Measurements from ENCODE around the gene SPECC1.
"Not testable (repeated sequence)": the region's sequence is repeated elsewhere in the genome, so short reads cannot be mapped to it uniquely, and the experiment has no call there.

Gene SPECC1

GRCh38 chr17:20236578-20237227, 227.5 kb downstream of the SPECC1 start:
- Histone ChIP-seq H3K36me3 (ENCODE audit: control insufficient read depth, low read length) (no peaks in the 10 kb centered on the region), H3K4me2 (ENCODE audit: low read length) (no peak overlapping the region), H3K27ac (ENCODE audit: low read depth, low read length) (no peak overlapping the region), H4K20me1 (ENCODE audit: control insufficient read depth, insufficient read depth, low read depth, low read length) (no peaks in the 10 kb centered on the region), H3K79me2 (ENCODE audit: control insufficient read depth, low read length) (no peaks in the 10 kb centered on the region), H3K4me3 (ENCODE audit: low read length) (no peak overlapping the region), H3K4me1 (ENCODE audit: control insufficient read depth, low read length) (no peaks in the 10 kb centered on the region), H3K27me3 (ENCODE audit: control insufficient read depth, low read length) (no peaks in the 10 kb centered on the region), H3K9me3 (ENCODE audit: control insufficient read depth, insufficient read depth, low read length) (no peaks in the 10 kb centered on the region), H3K9me2 (replicated peaks; ENCODE audit: control insufficient read depth, low read length) (no peaks in the 10 kb centered on the region), H3F3A (ENCODE audit: control insufficient read depth, insufficient read depth) (no peaks in the 10 kb centered on the region)
- TF ChIP-seq CTCF (IDR thresholded peaks at IDR 0.05; ENCODE audit: low read depth, low read length, poor library complexity, severe bottlenecking): no peak
- no peak for TF ChIP-seq EZH2phosphoT487 (IDR thresholded peaks at IDR 0.05; ENCODE audit: borderline replicate concordance, low read length)

- H3K36me3 ChIP-seq (ENCODE audit: control insufficient read depth, low read length); H3K79me2 ChIP-seq (ENCODE audit: control insufficient read depth, low read length): not testable (repeated sequence)
Observed at GRCh38 chr17:20239776-20240175, 230.6 kb downstream of the SPECC1 start.

DNA sequence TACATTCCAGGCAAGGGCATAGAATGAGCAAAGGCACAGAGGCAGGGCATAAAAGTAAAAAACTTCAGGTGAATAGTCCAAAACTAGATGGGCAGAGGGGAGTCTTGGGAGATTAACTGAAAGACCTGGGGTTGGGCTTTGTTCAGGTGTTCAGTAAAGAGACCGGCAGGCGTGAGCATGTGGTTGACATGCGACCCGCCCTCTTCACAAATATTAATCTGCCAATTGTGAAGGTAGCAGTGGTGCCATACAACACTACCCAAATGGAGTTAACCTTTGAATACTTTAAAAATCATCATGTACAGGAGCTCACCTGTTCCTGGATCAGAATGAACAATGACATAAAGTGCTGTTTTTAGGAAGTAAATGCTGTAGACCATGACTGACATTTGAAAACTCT, 232.7 kb downstream of the SPECC1 start:
- Histone ChIP-seq H3K4me3 (ENCODE audit: low read length) (no peak overlapping the region), H3K9me3 (ENCODE audit: control insufficient read depth, insufficient read depth, low read length) (no peaks in the 10 kb centered on the region), H3K36me3 (ENCODE audit: control insufficient read depth, low read length) (no peaks in the 10 kb centered on the region), H3F3A (ENCODE audit: control insufficient read depth, insufficient read depth) (no peaks in the 10 kb centered on the region), H3K79me2 (ENCODE audit: control insufficient read depth, low read length) (no peaks in the 10 kb centered on the region), H3K27me3 (ENCODE audit: control insufficient read depth, low read length) (no peaks in the 10 kb centered on the region; the same call in 1 of the 2 replicates), H3K27ac (ENCODE audit: low read depth, low read length) (no peak overlapping the region), H3K9me2 (replicated peaks; ENCODE audit: control insufficient read depth, low read length) (no peaks in the 10 kb centered on the region), H3K4me1 (ENCODE audit: control insufficient read depth, low read length) (no peaks in the 10 kb centered on the region), H4K20me1 (ENCODE audit: control insufficient read depth, insufficient read depth, low read depth, low read length) (no peaks in the 10 kb centered on the region), H3K4me2 (ENCODE audit: low read length) (no peak overlapping the region)
- TF ChIP-seq EZH2phosphoT487 (IDR thresholded peaks at IDR 0.05; ENCODE audit: borderline replicate concordance, low read length) (no peak), CTCF (IDR thresholded peaks at IDR 0.05; ENCODE audit: low read depth, low read length, poor library complexity, severe bottlenecking) (no peak)

More at GRCh38 chr17:20239776-20240175, 230.6 kb downstream of the SPECC1 start:
- H3K27ac ChIP-seq (ENCODE audit: low read depth, low read length); H3K4me2 ChIP-seq (ENCODE audit: low read length); H3K9me2 ChIP-seq (replicated peaks; ENCODE audit: control insufficient read depth, low read length); H3K4me3 ChIP-seq (ENCODE audit: low read length); H3K9me3 ChIP-seq (ENCODE audit: control insufficient read depth, insufficient read depth, low read length); H3K27me3 ChIP-seq (ENCODE audit: control insufficient read depth, low read length); H4K20me1 ChIP-seq (ENCODE audit: control insufficient read depth, insufficient read depth, low read depth, low read length); H3K4me1 ChIP-seq (ENCODE audit: control insufficient read depth, low read length); H3F3A ChIP-seq (ENCODE audit: control insufficient read depth, insufficient read depth): not testable (repeated sequence)

DNA sequence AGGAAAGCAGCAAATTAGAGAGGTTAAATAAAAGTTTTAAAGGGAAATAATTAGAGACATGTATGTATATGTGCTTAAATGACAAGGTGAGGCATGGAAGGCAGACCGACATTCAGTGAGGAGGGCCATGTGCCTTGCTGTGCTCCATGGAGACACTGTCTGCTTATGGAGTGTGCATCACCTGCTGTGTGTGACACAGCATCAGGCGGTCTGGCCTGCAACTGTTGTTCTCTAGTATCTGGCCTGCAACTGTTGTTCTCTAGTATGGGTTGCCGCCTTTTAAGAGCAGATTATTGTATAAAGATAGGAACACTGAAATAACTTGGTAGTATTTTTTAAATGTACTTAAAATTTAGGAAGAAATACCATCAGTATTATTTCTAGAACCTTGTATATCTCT, 233.1 kb downstream of the SPECC1 start:
- Histone ChIP-seq H3K9me2 (replicated peaks; ENCODE audit: control insufficient read depth, low read length) (no peaks in the 10 kb centered on the region), H3K4me3 (ENCODE audit: low read length) (no peak overlapping the region), H3K36me3 (ENCODE audit: control insufficient read depth, low read length) (no peaks in the 10 kb centered on the region), H3K79me2 (ENCODE audit: control insufficient read depth, low read length) (no peaks in the 10 kb centered on the region), H3K27me3 (ENCODE audit: control insufficient read depth, low read length) (no peaks in the 10 kb centered on the region; the same call in 1 of the 2 replicates), H3F3A (ENCODE audit: control insufficient read depth, insufficient read depth) (no peaks in the 10 kb centered on the region), H3K4me1 (ENCODE audit: control insufficient read depth, low read length) (no peaks in the 10 kb centered on the region), H3K9me3 (ENCODE audit: control insufficient read depth, insufficient read depth, low read length) (no peaks in the 10 kb centered on the region), H4K20me1 (ENCODE audit: control insufficient read depth, insufficient read depth, low read depth, low read length) (no peaks in the 10 kb centered on the region), H3K27ac (ENCODE audit: low read depth, low read length) (no peak overlapping the region), H3K4me2 (ENCODE audit: low read length) (no peak overlapping the region)
- TF ChIP-seq EZH2phosphoT487 (IDR thresholded peaks at IDR 0.05; ENCODE audit: borderline replicate concordance, low read length) (no peak), CTCF (IDR thresholded peaks at IDR 0.05; ENCODE audit: low read depth, low read length, poor library complexity, severe bottlenecking) (no peak)
